NCI-H187 (cell line): ENCODE measurements around the gene EXT2.

Experiments used
- DNase-seq, 2 experiments: peaks; one replicate each; lab custom pipeline; 2025; lab: John Stamatoyannopoulos, UW

The EXT2 gene

GRCh38 chr11:44165432-44165831 is 70.0 kb downstream of the EXT2 start:
- no peak for DNase-seq

GRCh38 chr11:44167046-44167445 is 71.6 kb downstream of the EXT2 start:
- no peak for DNase-seq

- no peak for DNase-seq
Measured at GRCh38 chr11:44171518-44171917, 76.0 kb downstream of the EXT2 start.

- DNase-seq: no peak
Measured at GRCh38 chr11:44172966-44173365, 77.5 kb downstream of the EXT2 start.

- DNase-seq: no peak
Measured at GRCh38 chr11:44174842-44175241, 79.4 kb downstream of the EXT2 start.

GRCh38 chr11:44176546-44177213 is 81.2 kb downstream of the EXT2 start:
- no peak for DNase-seq

- no peak for DNase-seq
Measured at GRCh38 chr11:44177905-44178304, 82.4 kb downstream of the EXT2 start.

GRCh38 chr11:44178381-44178780 is 82.9 kb downstream of the EXT2 start:
- DNase-seq: no peak

- DNase-seq: no peak
Measured at GRCh38 chr11:44179173-44179572, 83.7 kb downstream of the EXT2 start.

- no peak for DNase-seq
Measured at GRCh38 chr11:44180107-44180506, 84.6 kb downstream of the EXT2 start.

GRCh38 chr11:44185522-44185921 is 90.0 kb downstream of the EXT2 start:
- DNase-seq: no peak

GRCh38 chr11:44186321-44186930 is 90.9 kb downstream of the EXT2 start:
- no peak for DNase-seq

GRCh38 chr11:44188643-44189042 is 93.2 kb downstream of the EXT2 start:
- DNase-seq: no peak

- DNase-seq: no peak
Measured at GRCh38 chr11:44189986-44190882, 94.8 kb downstream of the EXT2 start.

GRCh38 chr11:44190883-44191230 is 95.4 kb downstream of the EXT2 start:
- no peak for DNase-seq

GRCh38 chr11:44191322-44192016 is 96.0 kb downstream of the EXT2 start:
- no peak for DNase-seq

- DNase-seq: no peak
Measured at GRCh38 chr11:44192017-44192385, 96.5 kb downstream of the EXT2 start.

GRCh38 chr11:44192462-44193100 is 97.1 kb downstream of the EXT2 start:
- no peak for DNase-seq

- no peak for DNase-seq
Measured at GRCh38 chr11:44193856-44194255, 98.4 kb downstream of the EXT2 start.

- no peak for DNase-seq
Measured at GRCh38 chr11:44198146-44198724, 102.8 kb downstream of the EXT2 start.

- peak in 1 of 2 experiments; percentile 13 for DNase-seq
Measured at GRCh38 chr11:44199298-44199697, 103.8 kb downstream of the EXT2 start.

GRCh38 chr11:44199816-44200215 is 104.3 kb downstream of the EXT2 start:
- no peak for DNase-seq
